IMR-90 (cell line): Measurements from ENCODE around the gene HINT3. TPM values are rescaled to one million over a fixed set of nuclear protein-coding genes. Genes with fewer than 3 reads are reported as not detected.
"Not testable (repeated sequence)": the region's sequence is repeated elsewhere in the genome, so short reads cannot be mapped to it uniquely, and the experiment has no call there.

Experiments
- ATAC-seq: fragments of 200-7000 bp; cut with Tn5 transposase; 2 replicates; pipeline ENCODE4 v1.9.1; 2020; ENCODE audit warnings: low read depth, mild to moderate bottlenecking, moderate library complexity
- BruUV-seq: library from RNA; stranded (reverse); fragments of 400-500 nt; replicated peaks from 2 replicates; lab custom pipeline; 2021; lab: Mats Ljungman, UMichigan
- CTCF ChIA-PET: fragments of 300-600 bp; formaldehyde crosslinking; extraction: SDS; loops from one replicate; lab custom pipeline; 2021; ENCODE audit warnings: antibody characterized with exemption; lab: Yijun Ruan, JAX
- POLR2A ChIA-PET: fragments of 300-600 bp; sonication (Branson Sonifier 250); formaldehyde crosslinking; loops from one replicate; lab custom pipeline; 2022; ENCODE audit warnings: antibody characterized with exemption; ENCODE audit not compliant: unreplicated experiment; lab: Charles Lee
- DNase-seq: peaks from one replicate; pipeline ENCODE4 v3.0.0; 2013
- H2AFZ ChIP-seq: replicated peaks from 2 replicates; pipeline ENCODE3; 2013; ENCODE audit warnings: low read length, mild to moderate bottlenecking; ENCODE audit not compliant: poor library complexity
- H2AK5ac ChIP-seq: 2 replicates; pipeline ENCODE4 v1.6.1; 2013; ENCODE audit warnings: low read depth, low read length, inconsistent platforms
- H2AK9ac ChIP-seq: replicated peaks from 2 replicates; pipeline ENCODE3; 2013; ENCODE audit warnings: mild to moderate bottlenecking, low read depth, low read length, moderate library complexity; ENCODE audit not compliant: poor library complexity
- H2BK120ac ChIP-seq: 2 replicates; pipeline ENCODE4 v1.6.1; 2013; ENCODE audit warnings: low read depth, low read length, inconsistent platforms
- H2BK15ac ChIP-seq: 3 replicates; pipeline ENCODE4 v1.6.1; 2013; ENCODE audit warnings: low read depth, low read length, inconsistent platforms
- H2BK20ac ChIP-seq: 2 replicates; pipeline ENCODE4 v1.6.1; 2013; ENCODE audit warnings: low read depth, mild to moderate bottlenecking, inconsistent platforms, low read length, moderate library complexity
- H2BK5ac ChIP-seq: 2 replicates; pipeline ENCODE4 v1.6.1; 2013; ENCODE audit warnings: mild to moderate bottlenecking, low read depth, low read length, inconsistent platforms; ENCODE audit not compliant: poor library complexity, severe bottlenecking
- H3K14ac ChIP-seq: replicated peaks from 2 replicates; pipeline ENCODE4 v1.6.1; 2013; ENCODE audit warnings: low read depth, low read length, inconsistent platforms
- H3K18ac ChIP-seq: 2 replicates; pipeline ENCODE4 v1.6.1; 2013; ENCODE audit warnings: low read depth, low read length, control low read depth
- H3K23ac ChIP-seq: 2 replicates; pipeline ENCODE4 v1.6.1; 2013; ENCODE audit warnings: low read depth, low read length, inconsistent platforms
- H3K27ac ChIP-seq: 2 replicates; pipeline ENCODE4 v1.5.1; 2013; ENCODE audit warnings: mild to moderate bottlenecking, control low read depth, low read length; ENCODE audit not compliant: insufficient read depth
- H3K27me3 ChIP-seq: 2 replicates; pipeline ENCODE4 v1.6.1; 2013; ENCODE audit warnings: low read length; ENCODE audit not compliant: control insufficient read depth, insufficient read depth
- H3K36me3 ChIP-seq: 2 replicates; pipeline ENCODE4 v1.6.1; 2013; ENCODE audit warnings: low read length, mixed read lengths; ENCODE audit not compliant: control insufficient read depth, insufficient read depth
- H3K4ac ChIP-seq: 2 replicates; pipeline ENCODE4 v1.6.1; 2013; ENCODE audit warnings: low read depth, low read length, inconsistent platforms
- H3K4me1 ChIP-seq: 2 replicates; pipeline ENCODE4 v1.6.1; 2013; ENCODE audit warnings: low read length, mixed read lengths; ENCODE audit not compliant: control insufficient read depth, insufficient read depth
- H3K4me2 ChIP-seq: 2 replicates; pipeline ENCODE4 v1.6.1; 2013; ENCODE audit warnings: low read depth, mild to moderate bottlenecking, control low read depth, low read length, moderate library complexity
- H3K4me3 ChIP-seq: 2 replicates; pipeline ENCODE4 v1.5.1; 2013; ENCODE audit warnings: low read depth, mild to moderate bottlenecking, control low read depth, low read length, moderate library complexity; ENCODE audit not compliant: insufficient read depth
- H3K56ac ChIP-seq: 2 replicates; pipeline ENCODE4 v1.6.1; 2013; ENCODE audit warnings: low read length, inconsistent platforms; ENCODE audit not compliant: insufficient read depth; ENCODE audit errors: extremely low read depth
- H3K79me1 ChIP-seq, 2 experiments: 2 replicates each; pipeline ENCODE4 v1.6.1; 2013; ENCODE audit warnings: low read length in 2 of 2, inconsistent platforms in 1 of 2, low read depth in 1 of 2
- H3K9ac ChIP-seq: 2 replicates; pipeline ENCODE4 v1.6.1; 2013; ENCODE audit warnings: low read depth, low read length, control low read depth
- H3K9me1 ChIP-seq: 2 replicates; pipeline ENCODE4 v1.6.1; 2013; ENCODE audit warnings: low read length, inconsistent platforms; ENCODE audit not compliant: insufficient read depth
- H3K9me3 ChIP-seq: 2 replicates; pipeline ENCODE4 v1.6.1; 2013; ENCODE audit warnings: low read length; ENCODE audit not compliant: control insufficient read depth, insufficient read depth
- H4K20me1 ChIP-seq: 2 replicates; pipeline ENCODE4 v1.6.1; 2013; ENCODE audit warnings: low read length, inconsistent platforms; ENCODE audit not compliant: insufficient read depth
- H4K5ac ChIP-seq: 2 replicates; pipeline ENCODE4 v1.6.1; 2013; ENCODE audit warnings: mild to moderate bottlenecking, low read depth, low read length, control low read depth
- H4K8ac ChIP-seq, 2 experiments: 2 replicates each; pipeline ENCODE4 v1.6.1; 2013; ENCODE audit warnings: low read depth in 2 of 2, low read length in 2 of 2, control low read depth in 1 of 2, inconsistent platforms in 1 of 2
- H4K91ac ChIP-seq: 2 replicates; pipeline ENCODE4 v1.6.1; 2013; ENCODE audit warnings: low read depth, low read length, inconsistent platforms; ENCODE audit not compliant: insufficient read depth
- BHLHE40 ChIP-seq: fragments of 150-350 bp; IDR thresholded peaks from 2 replicates; pipeline ENCODE4 v1.6.1; 2016; ENCODE audit warnings: mild to moderate bottlenecking, low read depth, low read length
- CEBPB ChIP-seq: IDR thresholded peaks from 2 replicates; pipeline ENCODE4 v1.6.1; 2012; ENCODE audit warnings: low read depth, low read length, improper control_type of control experiment
- CHD1 ChIP-seq: IDR thresholded peaks from 2 replicates; pipeline ENCODE4 v1.6.1; 2012; ENCODE audit warnings: low read depth, low read length, improper control_type of control experiment
- FOS ChIP-seq: fragments of 150-350 bp; IDR thresholded peaks from 2 replicates; pipeline ENCODE4 v1.6.1; 2016; ENCODE audit warnings: low read depth, low read length
- MAFK ChIP-seq: IDR thresholded peaks from 2 replicates; pipeline ENCODE4 v1.6.1; 2012; ENCODE audit warnings: low read depth, low read length, improper control_type of control experiment
- MXI1 ChIP-seq: IDR thresholded peaks from 2 replicates; pipeline ENCODE4 v1.6.1; 2012; ENCODE audit warnings: low read depth, mild to moderate bottlenecking, low read length, moderate library complexity, borderline replicate concordance
- POLR2A ChIP-seq: IDR thresholded peaks from 2 replicates; pipeline ENCODE4 v1.6.1; 2012; ENCODE audit warnings: mild to moderate bottlenecking, low read depth, low read length
- RAD21 ChIP-seq: IDR thresholded peaks from 2 replicates; pipeline ENCODE4 v1.6.1; 2012; ENCODE audit warnings: low read length, improper control_type of control experiment
- RCOR1 ChIP-seq: IDR thresholded peaks from 2 replicates; pipeline ENCODE4 v1.6.1; 2012; ENCODE audit warnings: mild to moderate bottlenecking, low read length, improper control_type of control experiment; ENCODE audit not compliant: insufficient replicate concordance
- SMC3 ChIP-seq: fragments of 150-350 bp; IDR thresholded peaks from 2 replicates; pipeline ENCODE4 v1.6.1; 2016; ENCODE audit warnings: low read depth, mild to moderate bottlenecking, antibody characterized with exemption, low read length, moderate library complexity
- USF2 ChIP-seq: fragments of 150-350 bp; IDR thresholded peaks from 2 replicates; pipeline ENCODE4 v1.6.1; 2017; ENCODE audit warnings: mild to moderate bottlenecking, antibody characterized with exemption, low read length, low read depth
- WGBS, 2 experiments: methylation state at CpG; one replicate each; pipeline versions ENCODE4 v1.1.5 to v1.1.7; 2013; ENCODE audit warnings: missing lambda C conversion rate in 2 of 2; ENCODE audit not compliant: insufficient read length in 1 of 2; ENCODE audit errors: extremely low coverage in 2 of 2; 5-methylcytosine and 5-hydroxymethylcytosine counted together
- dilution Hi-C: fragments of 300-500 bp; cut with HindIII; formaldehyde crosslinking; loops from one replicate; pipeline ENCODE4 v1.14.3; 2018; ENCODE audit warnings: low sequenced_read_pairs; ENCODE audit not compliant: unreplicated experiment
- in situ Hi-C: fragments of 300-500 bp; cut with MboI; formaldehyde crosslinking; loops from 3 replicates; pipeline ENCODE4 v1.14.3; 2019; ENCODE audit warnings: low sequenced_read_pairs, inconsistent platforms, mixed read lengths
- intact Hi-C: fragments of 100-400 bp; cut with micrococcal nuclease; formaldehyde crosslinking; loops from 2 replicates; pipeline ENCODE4 v1.10.0; 2022
- polyA plus RNA-seq, 3 experiments: library from polyadenylated mRNA; depleted of rRNA; stranded (reverse); fragments of >200 nt; gene quantifications; 2 replicates each; pipeline ENCODE4 v1.2.3, GENCODE V29; 2012; ENCODE audit warnings: low replicate concordance in 1 of 3
- total RNA-seq: library from RNA; depleted of rRNA; stranded (reverse); fragments of >200 nt; gene quantifications from 2 replicates; pipeline ENCODE4 v1.2.3, GENCODE V29; 2012

Gene HINT3
- total and polyA plus RNA-seq, 2 of the 4 experiments (the other 2 are of a cell fraction), result 3.4 to 6.5 TPM

- BruUV-seq, result no TSS peak
Observed at GRCh38 chr6:125932451-125932795, 24.1 kb upstream of the HINT3 start.

GRCh38 chr6:125935520-125935919 lies 21.1 kb upstream of the HINT3 start:
- CTCF ChIA-PET, result not testable (repeated sequence)

More at GRCh38 chr6:125932451-125932795, 24.1 kb upstream of the HINT3 start:
- Histone ChIP-seq H3K4me3 (no peak overlapping the region), H3K56ac (no peak overlapping the region), H2BK15ac (peak overlapping the region; percentile 68; the same call in 2 of the 3 replicates), H2AK9ac (no peak overlapping the region), H3K18ac (no peak overlapping the region), H2AFZ (no peak overlapping the region), H3K14ac (no peak overlapping the region), H3K9ac (no peak overlapping the region), H3K9me3 (no peaks in the 10 kb centered on the region), H2BK5ac (no peak overlapping the region), H4K91ac (peak overlapping the region; percentile 27; the same call in 1 of the 2 replicates), H3K27ac (no peak overlapping the region), H2BK120ac (no peak overlapping the region), H2AK5ac (no peak overlapping the region), H2BK20ac (no peak overlapping the region), H4K8ac (no peak overlapping the region), H3K79me1 (no peaks in the 10 kb centered on the region), H3K4ac (no peak overlapping the region), H3K23ac (no peak overlapping the region), H4K20me1 (no peaks in the 10 kb centered on the region), H3K4me2 (no peak overlapping the region), H3K27me3 (no peaks in the 10 kb centered on the region), H3K9me1 (peaks cover 7% of the 10 kb centered on the region), H4K5ac (no peak overlapping the region), H3K4me1 (peaks cover 5% of the 10 kb centered on the region; the same call in 1 of the 2 replicates), H3K36me3 (peaks cover 8% of the 10 kb centered on the region)
- dilution Hi-C loops, result no loop called here
- in situ Hi-C loops, result no loop called here
- ATAC-seq, result no peak
- no peak for DNase-seq
- CTCF ChIA-PET, result interaction anchor here (0.6 kb wide), 1 partner anchor 9 kb away, joined by 4 read pairs; no protein-coding TSS in a partner anchor
- intact Hi-C loops, result no loop called here
- TF ChIP-seq RAD21 (no peak), USF2 (no peak), CHD1 (no peak), FOS (no peak), MXI1 (no peak), RCOR1 (no peak), POLR2A (no peak), SMC3 (no peak), MAFK (no peak), CEBPB (no peak), BHLHE40 (no peak)
- POLR2A ChIA-PET, result no interaction called here

More at GRCh38 chr6:125935520-125935919, 21.1 kb upstream of the HINT3 start:
- H3K4me1 ChIP-seq, H3K79me1 ChIP-seq, dilution Hi-C loops, in situ Hi-C loops, ATAC-seq, H3K9me1 ChIP-seq, H2AK9ac ChIP-seq, H3K4me2 ChIP-seq, H2BK5ac ChIP-seq, H2BK120ac ChIP-seq, H4K91ac ChIP-seq, H2AK5ac ChIP-seq, H3K18ac ChIP-seq, POLR2A ChIA-PET, H3K23ac ChIP-seq, H3K56ac ChIP-seq, H4K5ac ChIP-seq, H3K4ac ChIP-seq, DNase-seq, H3K9ac ChIP-seq, H3K14ac ChIP-seq, H4K20me1 ChIP-seq, H3K36me3 ChIP-seq, H3K27ac ChIP-seq, H3K27me3 ChIP-seq, H2AFZ ChIP-seq, H4K8ac ChIP-seq, intact Hi-C loops, H3K9me3 ChIP-seq, H2BK15ac ChIP-seq, H3K4me3 ChIP-seq, H2BK20ac ChIP-seq, BruUV-seq: not testable (repeated sequence)
- no CpG with 5 or more reads among the region's 5 CpGs for WGBS, 2 experiments
